DMS153 (cell line): Measurements from ENCODE around the gene TMEM245.
"Not testable (repeated sequence)": the region's sequence is repeated elsewhere in the genome, so short reads cannot be mapped to it uniquely, and the experiment has no call there.

Experiments
- DNase-seq: peaks from one replicate; lab custom pipeline; 2025; lab: John Stamatoyannopoulos, UW

TMEM245 gene

GRCh38 chr9:109063760-109064159 lies 56.0 kb downstream of the TMEM245 start:
- no peak for DNase-seq

GRCh38 chr9:109062543-109062942 lies 57.2 kb downstream of the TMEM245 start:
- DNase-seq: no peak

DNA sequence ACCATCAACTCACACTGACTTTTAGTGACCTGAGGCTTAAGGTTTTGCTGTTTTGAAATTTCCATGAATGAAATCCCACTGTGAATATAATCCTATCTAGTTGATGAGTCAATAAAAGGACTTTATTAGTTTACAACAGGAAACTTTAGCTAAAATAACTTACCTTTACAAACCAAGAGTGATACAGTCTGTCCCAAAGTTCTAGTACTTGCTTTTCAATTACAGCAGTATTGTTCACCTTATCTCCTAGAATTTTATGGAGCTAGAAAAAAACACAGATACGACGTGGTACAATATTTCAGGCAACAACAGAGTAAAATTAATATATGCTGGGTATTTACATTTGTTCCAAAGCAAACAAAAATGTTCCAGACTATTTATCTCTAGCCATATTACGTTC lies 59.6 kb downstream of the TMEM245 start:
- DNase-seq: no peak

DNA sequence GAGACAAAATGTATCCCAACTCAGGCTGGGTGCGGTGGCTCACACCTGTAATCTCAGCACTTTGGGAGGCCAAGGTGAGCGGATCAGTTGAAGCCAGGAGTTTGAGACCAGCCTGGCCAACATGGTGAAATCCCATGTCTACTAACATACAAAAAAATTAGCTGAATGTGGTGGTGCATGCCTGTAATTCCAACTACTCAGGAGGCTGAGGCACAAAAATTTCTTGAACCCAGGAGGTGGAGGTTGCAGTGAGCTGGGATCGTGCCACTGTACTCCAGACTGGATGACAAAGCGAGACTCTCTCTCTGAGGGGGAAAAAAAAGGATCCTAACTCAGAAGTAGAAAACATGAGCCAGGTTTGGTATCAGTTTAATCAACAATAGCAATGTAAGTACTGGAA lies 66.6 kb downstream of the TMEM245 start:
- DNase-seq: not testable (repeated sequence)

- no peak for DNase-seq
Measured at GRCh38 chr9:109052416-109052815, 67.3 kb downstream of the TMEM245 start.

DNA sequence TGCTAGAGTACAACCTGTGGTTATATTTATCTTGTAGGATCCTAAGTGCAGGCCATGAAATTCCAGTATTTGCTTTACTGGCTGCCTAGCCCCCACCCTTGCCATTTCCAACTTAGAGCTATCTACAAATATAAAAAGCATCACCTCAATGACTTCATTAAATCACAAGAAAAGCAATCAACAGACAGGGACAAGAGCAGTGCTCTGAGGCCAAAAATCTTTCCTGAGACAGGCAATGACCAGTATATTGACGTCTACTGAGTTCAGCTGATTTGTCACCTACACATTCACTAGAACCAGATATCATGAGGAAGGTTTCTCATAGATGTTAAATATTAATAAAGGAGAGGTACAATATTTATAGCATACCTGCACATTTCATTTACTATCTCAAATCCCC lies 68.0 kb downstream of the TMEM245 start:
- DNase-seq: no peak

DNA sequence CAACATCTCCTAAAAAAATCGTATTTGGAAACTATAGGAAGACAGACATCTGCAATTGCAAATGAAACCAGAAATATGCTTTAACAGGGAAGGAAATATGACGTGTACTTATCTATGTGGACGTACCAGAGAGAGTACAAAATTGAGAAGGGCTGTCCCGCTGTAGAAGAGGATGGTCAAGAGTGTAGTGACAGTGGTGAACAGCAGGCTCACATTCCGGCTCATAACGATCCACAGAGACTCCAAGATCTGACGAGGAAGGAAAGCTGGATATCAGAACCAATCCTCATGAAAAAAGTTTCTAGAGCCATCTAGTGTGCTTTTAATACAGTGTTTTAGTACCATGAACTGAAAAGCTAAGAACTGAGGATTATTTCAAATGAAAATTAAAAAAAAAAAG lies 69.3 kb downstream of the TMEM245 start:
- no peak for DNase-seq

DNA sequence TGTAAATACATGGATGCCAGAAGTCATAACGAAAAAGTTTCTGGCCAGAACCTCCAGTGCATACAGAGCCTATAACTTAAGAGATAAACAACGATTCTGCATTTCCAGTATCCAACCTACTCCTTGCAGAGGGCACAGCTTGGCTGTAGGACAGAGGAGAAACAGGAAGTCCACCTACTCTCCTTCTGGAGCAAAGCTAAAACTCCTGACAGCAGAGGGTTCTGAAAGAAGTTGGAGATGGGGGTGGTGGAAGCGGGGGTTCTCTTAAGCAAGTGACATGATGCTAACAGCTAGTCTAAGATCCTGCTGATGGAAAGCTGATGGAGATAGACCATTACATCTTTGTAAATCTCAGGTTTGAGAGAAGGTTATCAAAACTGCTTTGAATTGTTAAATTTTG lies 70.9 kb downstream of the TMEM245 start:
- no peak for DNase-seq

- no peak for DNase-seq
Measured at GRCh38 chr9:109047259-109047658, 72.5 kb downstream of the TMEM245 start.

DNA sequence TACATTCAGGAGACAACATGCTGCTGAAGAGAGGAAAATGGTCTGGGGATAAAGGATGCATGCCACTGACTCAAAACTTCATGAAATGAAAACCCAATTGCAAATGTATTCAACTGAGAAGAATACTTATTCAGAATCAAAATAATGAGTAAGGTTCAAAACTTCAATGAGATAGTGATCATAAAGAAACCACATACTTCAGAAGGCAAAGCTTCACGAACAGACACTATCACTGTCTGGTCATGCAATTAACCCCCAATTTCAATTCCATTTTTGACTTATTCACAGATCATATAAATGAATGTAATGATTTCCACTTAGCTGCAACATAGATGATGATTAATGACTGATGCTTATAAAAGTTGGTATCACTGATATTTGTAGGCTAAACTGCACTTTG lies 73.4 kb downstream of the TMEM245 start:
- no peak for DNase-seq

DNA sequence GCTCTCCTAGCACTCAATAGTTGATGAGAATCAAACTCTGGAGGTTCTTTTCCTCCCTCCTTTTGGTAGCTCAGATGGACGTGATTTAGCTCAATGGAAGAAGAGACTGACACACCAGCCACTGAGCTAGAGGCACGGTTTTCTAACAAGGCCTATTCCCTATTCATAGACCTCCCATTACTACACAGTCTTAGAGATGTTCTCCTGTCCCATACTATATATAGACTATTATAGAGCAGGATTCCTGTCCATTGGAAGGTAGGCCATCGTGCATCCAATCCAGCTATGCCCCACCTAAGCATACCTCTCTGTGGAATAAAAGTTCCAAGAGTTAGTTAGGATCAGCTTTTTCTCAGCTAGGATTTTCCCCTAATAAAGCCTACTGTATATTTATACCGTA lies 76.2 kb downstream of the TMEM245 start:
- no peak for DNase-seq

GRCh38 chr9:109040571-109040970 lies 79.2 kb downstream of the TMEM245 start:
- no peak for DNase-seq

DNA sequence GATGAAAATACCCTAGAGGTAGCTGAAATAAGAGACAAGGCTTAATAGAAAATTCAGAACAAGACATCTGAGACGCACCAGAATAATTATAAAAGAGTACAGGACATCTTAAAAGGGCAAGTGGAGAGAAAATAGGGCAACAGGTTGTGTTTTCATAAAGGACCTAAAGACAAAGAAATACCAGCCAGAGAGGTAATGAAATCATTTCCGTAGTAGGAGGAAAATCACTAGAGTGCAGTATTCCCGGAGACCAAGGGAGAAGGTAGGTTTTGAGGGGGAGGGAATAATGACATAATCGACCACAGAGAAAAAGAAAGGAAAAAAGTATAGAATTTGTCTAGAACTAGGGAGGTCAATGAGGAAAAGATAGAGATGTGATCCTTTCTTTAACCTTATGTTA lies 80.2 kb downstream of the TMEM245 start:
- DNase-seq: no peak

DNA sequence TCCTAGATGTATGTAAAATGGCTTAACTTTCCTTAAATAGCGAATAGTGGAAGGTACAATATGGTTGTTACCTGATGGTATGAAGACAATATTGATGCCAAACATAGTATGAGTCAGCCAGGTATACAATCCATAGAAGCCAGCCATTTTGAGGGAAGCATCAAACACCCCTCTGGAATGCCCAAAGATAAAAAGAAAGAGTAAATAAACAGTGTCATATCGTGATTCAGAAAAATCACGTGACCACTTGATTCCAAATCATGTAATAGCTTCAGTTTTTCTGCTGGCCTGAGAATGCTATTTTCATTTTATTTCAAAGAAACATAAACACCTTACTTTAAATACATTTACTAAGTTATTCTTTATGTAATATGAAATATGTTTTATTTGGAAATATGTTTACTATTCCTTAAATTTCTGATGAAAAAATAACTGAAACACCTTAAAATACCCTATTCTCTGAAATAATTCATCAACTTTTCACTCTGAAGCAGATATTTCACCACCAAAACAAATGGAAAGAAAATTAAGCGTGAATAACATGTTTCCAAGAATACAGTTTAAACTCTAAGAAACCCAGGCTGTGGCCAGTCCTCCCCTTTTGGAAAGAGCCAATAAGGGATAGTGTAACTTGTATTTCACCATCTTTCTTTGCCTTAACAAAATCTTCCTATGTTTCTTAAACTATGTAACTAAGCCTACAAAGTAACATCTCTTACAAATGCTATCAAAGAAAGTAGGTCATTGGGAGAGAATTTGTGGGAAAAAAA lies 81.6 kb downstream of the TMEM245 start:
- no peak for DNase-seq

GRCh38 chr9:109036744-109037680 lies 82.7 kb downstream of the TMEM245 start:
- no peak for DNase-seq

GRCh38 chr9:109035684-109036423 lies 83.9 kb downstream of the TMEM245 start:
- no peak for DNase-seq

GRCh38 chr9:109033941-109034700 lies 85.6 kb downstream of the TMEM245 start:
- DNase-seq: no peak

DNA sequence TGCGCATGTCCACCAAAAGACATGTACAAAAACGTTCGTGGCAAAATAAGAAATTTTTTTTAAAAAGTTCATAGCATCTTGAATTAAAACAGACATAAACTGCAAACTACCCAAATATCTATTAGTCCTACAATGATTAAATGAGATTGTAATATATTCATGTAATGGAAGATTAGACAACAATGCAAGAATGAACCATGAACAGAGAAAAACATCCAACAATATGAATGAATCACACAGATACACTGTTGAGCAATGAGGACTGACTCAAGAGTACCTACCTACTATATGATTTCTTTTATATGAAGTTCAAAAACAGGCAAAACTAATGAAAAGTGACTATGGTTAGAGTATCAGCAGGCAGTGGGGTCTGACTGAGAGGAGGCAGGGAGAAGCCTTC lies 88.5 kb downstream of the TMEM245 start:
- no peak for DNase-seq

- no peak for DNase-seq
Measured at GRCh38 chr9:109030426-109030825, 89.3 kb downstream of the TMEM245 start.

DNA sequence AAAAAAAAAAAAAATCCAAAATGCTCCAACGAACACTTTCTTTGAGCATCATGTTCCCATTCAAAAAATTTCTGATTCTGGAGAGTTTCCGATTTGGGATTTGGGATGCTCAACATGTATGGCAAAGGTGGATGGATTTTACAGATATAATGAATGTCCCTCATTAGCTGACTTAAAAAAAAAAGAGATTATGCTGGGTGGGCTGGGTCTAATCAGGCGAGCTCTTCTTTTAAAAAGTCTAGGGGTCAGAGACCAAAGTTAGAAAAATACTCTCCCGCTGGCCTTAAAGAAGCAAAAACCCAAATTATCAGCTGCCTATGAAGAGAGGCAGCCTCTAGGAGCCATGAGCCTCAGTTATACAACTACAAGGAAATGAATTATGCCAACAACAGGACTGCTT lies 91.3 kb downstream of the TMEM245 start:
- no peak for DNase-seq

- no peak for DNase-seq
Measured at GRCh38 chr9:109027176-109027575, 92.6 kb downstream of the TMEM245 start.

DNA sequence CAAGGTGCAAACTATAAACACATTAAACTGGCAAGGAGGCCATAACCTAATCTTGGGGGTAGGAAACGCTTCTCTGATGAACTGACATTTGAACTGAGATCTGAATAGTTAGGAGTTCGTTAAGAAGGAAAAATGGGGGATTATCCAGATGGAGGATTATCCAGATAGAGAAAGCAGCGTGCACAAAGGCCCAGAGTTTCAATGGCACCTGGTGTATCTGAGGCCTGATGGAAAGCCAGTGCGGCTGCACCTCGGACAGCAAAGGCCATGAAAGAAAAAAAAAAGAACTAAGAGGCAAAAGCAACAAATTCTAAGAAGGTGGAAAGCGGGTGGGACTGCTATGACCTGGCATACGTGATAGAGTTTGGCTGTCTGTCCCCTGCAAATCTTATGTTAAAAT lies 93.4 kb downstream of the TMEM245 start:
- no peak for DNase-seq
